ENCODE measurements around the gene TTC31. TPM values are rescaled to one million over a fixed set of nuclear protein-coding genes. Genes with fewer than 3 reads are reported as not detected.

TTC31 gene
- total RNA-seq, 1 experiment from 2014 or later, result 26.2 TPM

- H3K4me3 Mint-ChIP-seq (ENCODE audit: low read depth, unreplicated experiment), result no peak overlapping the region
- intact Hi-C loops (cut with micrococcal nuclease; ENCODE audit: unreplicated experiment), result loop anchor here (10.0 kb wide), 1 partner anchor 204 kb away; no protein-coding TSS in a partner anchor
- no TSS peak for BruUV-seq (replicated peaks)
- H3K9me3 Mint-ChIP-seq (ENCODE audit: low read depth, unreplicated experiment), result no peaks in the 10 kb centered on the region
- peaks cover 1% of the 10 kb centered on the region for H3K36me3 Mint-ChIP-seq (ENCODE audit: insufficient read depth, unreplicated experiment)
- peaks cover 40% of the 10 kb centered on the region for H3K27me3 Mint-ChIP-seq (ENCODE audit: unreplicated experiment)
- no peaks in the 10 kb centered on the region for H3K4me1 Mint-ChIP-seq (ENCODE audit: low read depth, unreplicated experiment)
- CTCF ChIA-PET, result no interaction called here
- TF ChIP-seq CTCF (IDR thresholded peaks at IDR 0.05; ENCODE audit: unreplicated experiment), result no peak
- DNase-seq, result no peak
- no peak overlapping the region for H3K27ac Mint-ChIP-seq (ENCODE audit: unreplicated experiment)
Observed at GRCh38 chr2:74538881-74539339, 56.0 kb downstream of the TTC31 start.

GRCh38 chr2:74540291-74540690 lies 57.4 kb downstream of the TTC31 start:
- Mint-ChIP-seq H3K9me3 (ENCODE audit: low read depth, unreplicated experiment) (no peaks in the 10 kb centered on the region), H3K4me3 (ENCODE audit: low read depth, unreplicated experiment) (no peak overlapping the region), H3K27ac (ENCODE audit: unreplicated experiment) (no peak overlapping the region), H3K36me3 (ENCODE audit: insufficient read depth, unreplicated experiment) (no peaks in the 10 kb centered on the region), H3K4me1 (ENCODE audit: low read depth, unreplicated experiment) (no peaks in the 10 kb centered on the region), H3K27me3 (ENCODE audit: unreplicated experiment) (peaks cover 40% of the 10 kb centered on the region)
- intact Hi-C loops (cut with micrococcal nuclease; ENCODE audit: unreplicated experiment), result no loop called here
- no TSS peak for BruUV-seq (replicated peaks)
- no peak for DNase-seq
- CTCF ChIA-PET, result no interaction called here
- no peak for TF ChIP-seq CTCF (IDR thresholded peaks at IDR 0.05; ENCODE audit: unreplicated experiment)

GRCh38 chr2:74542978-74543377 lies 60.1 kb downstream of the TTC31 start:
- CTCF ChIA-PET, result no interaction called here
- Mint-ChIP-seq H3K36me3 (ENCODE audit: insufficient read depth, unreplicated experiment) (no peaks in the 10 kb centered on the region), H3K27ac (ENCODE audit: unreplicated experiment) (no peak overlapping the region), H3K9me3 (ENCODE audit: low read depth, unreplicated experiment) (no peaks in the 10 kb centered on the region), H3K27me3 (ENCODE audit: unreplicated experiment) (peaks cover 15% of the 10 kb centered on the region), H3K4me3 (ENCODE audit: low read depth, unreplicated experiment) (no peak overlapping the region), H3K4me1 (ENCODE audit: low read depth, unreplicated experiment) (no peaks in the 10 kb centered on the region)
- no peak for DNase-seq
- no peak for TF ChIP-seq CTCF (IDR thresholded peaks at IDR 0.05; ENCODE audit: unreplicated experiment)
- BruUV-seq (replicated peaks), result no TSS peak
- intact Hi-C loops (cut with micrococcal nuclease; ENCODE audit: unreplicated experiment), result no loop called here

Other genes with a start within 250 kb of the TTC31 start
- gene SLC4A5, start 139.7 kb upstream of the TTC31 start, total RNA-seq (2022), result 5.8 and 7.0 TPM in 2 replicates
- gene DCTN1, start 102.8 kb upstream of the TTC31 start, total RNA-seq (2022), result 113 and 129 TPM in 2 replicates
- 4.0 and 5.7 TPM in 2 replicates for gene C2orf81, start 61.5 kb upstream of the TTC31 start, total RNA-seq (2022)
- 30.5 and 32.3 TPM in 2 replicates for gene WDR54, start 61.4 kb upstream of the TTC31 start, total RNA-seq (2022)
- 97.6 and 103 TPM in 2 replicates for gene RTKN, start 41.1 kb upstream of the TTC31 start, total RNA-seq (2022)
- gene INO80B, start 28.0 kb upstream of the TTC31 start, total RNA-seq (2022), result 41.7 and 42.1 TPM in 2 replicates
- gene WBP1, start 24.6 kb upstream of the TTC31 start, total RNA-seq (2022), result 61.6 and 63.7 TPM in 2 replicates
- 64.8 and 66.3 TPM in 2 replicates for gene MOGS, start 17.7 kb upstream of the TTC31 start, total RNA-seq (2022)
- 83.7 and 88.9 TPM in 2 replicates for gene MRPL53, start 10.4 kb upstream of the TTC31 start, total RNA-seq (2022)
- gene CCDC142, start 83 bp upstream of the TTC31 start, total RNA-seq (2022), result 29.9 and 30.4 TPM in 2 replicates
- gene LBX2, start 16.5 kb downstream of the TTC31 start, total RNA-seq (2022), result 3.0 and 3.5 TPM in 2 replicates
- gene PCGF1, start 24.6 kb downstream of the TTC31 start, total RNA-seq (2022), result 25.9 TPM in 2 replicates
- not detected in 2 replicates for gene TLX2, start 31.4 kb downstream of the TTC31 start, total RNA-seq (2022)
- gene DQX1, start 43.1 kb downstream of the TTC31 start, total RNA-seq (2022), result 0.14 TPM in 1 of 2 replicates, not detected in the other
- gene AUP1, start 46.6 kb downstream of the TTC31 start, total RNA-seq (2022), result 145 and 153 TPM in 2 replicates
- 23.4 and 26.3 TPM in 2 replicates for gene HTRA2, start 46.9 kb downstream of the TTC31 start, total RNA-seq (2022)
- gene LOXL3, start 70.9 kb downstream of the TTC31 start, total RNA-seq (2022), result 0.93 and 1.2 TPM in 2 replicates
- 2.1 and 2.5 TPM in 2 replicates for gene DOK1, start 71.6 kb downstream of the TTC31 start, total RNA-seq (2022)
- gene M1AP, start 165.2 kb downstream of the TTC31 start, total RNA-seq (2022), result not detected in 2 replicates
- gene SEMA4F, start 171.2 kb downstream of the TTC31 start, total RNA-seq (2022), result 9.5 and 10.1 TPM in 2 replicates

Measured in Calu3 (cell line).